ENCODE measurements around the gene TRAPPC6A. TPM values are rescaled to one million over a fixed set of nuclear protein-coding genes. Genes with fewer than 3 reads are reported as not detected.

TRAPPC6A gene
- total RNA-seq, 1 experiment from 2014 or later, result 59.9 TPM

- no peak within 1 kb of the TSS for H4K91ac ChIP-seq (ENCODE audit: insufficient read length, low read depth, low read length)
These were observed 16.9 kb downstream of the TRAPPC6A start, which contains the start of gene NKPD1 for GRCh38 chr19:45160870-45161737. NKPD1 (minus strand) TSS chr19:45160982; CDS start chr19:45160150, 832 bp downstream.

More at GRCh38 chr19:45160870-45161737, 16.9 kb downstream of the TRAPPC6A start, which contains the start of gene NKPD1:
- TF ChIP-seq CTCF (conservative IDR thresholded peaks at IDR 0.05), result no peak
- no peak within 1 kb of the TSS for H4K5ac ChIP-seq (ENCODE audit: insufficient read length, low read depth, low read length)
- no peaks in the 10 kb centered on the region; a peak in 1 of 7 replicates for H3K36me3 Mint-ChIP-seq (ENCODE audit: insufficient read depth in 1 of 3, low read depth in 3 of 3)
- H2BK120ac ChIP-seq (ENCODE audit: low read depth, low read length, poor library complexity, severe bottlenecking), result no peak within 1 kb of the TSS
- no peaks in the 10 kb centered on the region for H3K79me2 ChIP-seq (ENCODE audit: insufficient read depth, low read length)
- no peak within 1 kb of the TSS for H2BK15ac ChIP-seq (ENCODE audit: low read depth, low read length)
- H3K9me3 ChIP-seq (ENCODE audit: control insufficient read depth, low read depth, low read length), result no peaks in the 10 kb centered on the region
- peak; percentile 67 for DNase-seq
- no peaks in the 10 kb centered on the region for H3K9me3 Mint-ChIP-seq
- no peaks in the 10 kb centered on the region for H3K23me2 ChIP-seq (ENCODE audit: insufficient read length, low read depth, low read length, poor library complexity, severe bottlenecking)
- no peak within 1 kb of the TSS for H2BK5ac ChIP-seq (ENCODE audit: insufficient read length, low read length)
- no peaks in the 10 kb centered on the region for H3K4me1 ChIP-seq (ENCODE audit: insufficient read depth, low read length)
- peaks cover 52% of the 10 kb centered on the region for H3K27me3 Mint-ChIP-seq (ENCODE audit: low read depth)
- no peak within 1 kb of the TSS for H4K8ac ChIP-seq (replicated peaks; ENCODE audit: insufficient read length, low read depth, low read length)
- no peak within 1 kb of the TSS for H3K27ac ChIP-seq (ENCODE audit: insufficient read length, low read depth, low read length)
- H3K27me3 ChIP-seq (ENCODE audit: insufficient read depth, low read length), result no peaks in the 10 kb centered on the region
- no peak within 1 kb of the TSS for H3K18ac ChIP-seq (ENCODE audit: insufficient read length, low read depth, low read length)
- no peak within 1 kb of the TSS for H2BK20ac ChIP-seq (ENCODE audit: low read depth, low read length, poor library complexity, severe bottlenecking)
- no peak within 1 kb of the TSS for H3K14ac ChIP-seq (ENCODE audit: insufficient read depth, low read length)
- H2BK12ac ChIP-seq (ENCODE audit: insufficient read length, low read depth, low read length), result no peak within 1 kb of the TSS
- peaks cover 5 to 37% of the 10 kb centered on the region in 2 experiments; a peak in 3 of 4 replicates for H3K4me1 Mint-ChIP-seq
- H3K4me2 ChIP-seq (ENCODE audit: insufficient read depth, insufficient read length, low read length), result no peak within 1 kb of the TSS
- H3K4me3 Mint-ChIP-seq, result no peak within 1 kb of the TSS; a peak in 1 of 5 replicates
- H3K4ac ChIP-seq (ENCODE audit: low read depth, low read length), result no peak within 1 kb of the TSS
- H3K27ac Mint-ChIP-seq, result no peak within 1 kb of the TSS
- H3K9ac ChIP-seq (ENCODE audit: extremely low read depth, insufficient read length, low read length), result no peak within 1 kb of the TSS
- no peak within 1 kb of the TSS for H2AK5ac ChIP-seq (ENCODE audit: insufficient read length, low read length)
- H3T11ph ChIP-seq (ENCODE audit: low read length), result no peak within 1 kb of the TSS
- no peak within 1 kb of the TSS for H2AFZ ChIP-seq (ENCODE audit: low read length)
- no peaks in the 10 kb centered on the region for H3K79me1 ChIP-seq (ENCODE audit: insufficient read depth, low read depth, low read length, poor library complexity, severe bottlenecking)
- H4K20me1 ChIP-seq (ENCODE audit: control insufficient read depth, insufficient read depth, insufficient read length), result no peaks in the 10 kb centered on the region
- H3K23ac ChIP-seq (ENCODE audit: insufficient read length, low read depth, low read length), result no peak within 1 kb of the TSS
- H3K56ac ChIP-seq (ENCODE audit: insufficient read length, low read depth, low read length), result no peak within 1 kb of the TSS
- WGBS (ENCODE audit: extremely low coverage, insufficient read length, low lambda C conversion rate), result no CpG with 5 or more reads among the region's 29 CpGs

Data from H9 (cell line).